CMK (cell line): ENCODE data around the gene ETHE1.
"Not testable (repeated sequence)": the region's sequence is repeated elsewhere in the genome, so short reads cannot be mapped to it uniquely, and the experiment has no call there.

ENCODE experiments used
- DNase-seq: peaks from one replicate; pipeline ENCODE4 v3.0.0-alpha.2; 2010; ENCODE audit warnings: low read depth

ETHE1 gene

DNA sequence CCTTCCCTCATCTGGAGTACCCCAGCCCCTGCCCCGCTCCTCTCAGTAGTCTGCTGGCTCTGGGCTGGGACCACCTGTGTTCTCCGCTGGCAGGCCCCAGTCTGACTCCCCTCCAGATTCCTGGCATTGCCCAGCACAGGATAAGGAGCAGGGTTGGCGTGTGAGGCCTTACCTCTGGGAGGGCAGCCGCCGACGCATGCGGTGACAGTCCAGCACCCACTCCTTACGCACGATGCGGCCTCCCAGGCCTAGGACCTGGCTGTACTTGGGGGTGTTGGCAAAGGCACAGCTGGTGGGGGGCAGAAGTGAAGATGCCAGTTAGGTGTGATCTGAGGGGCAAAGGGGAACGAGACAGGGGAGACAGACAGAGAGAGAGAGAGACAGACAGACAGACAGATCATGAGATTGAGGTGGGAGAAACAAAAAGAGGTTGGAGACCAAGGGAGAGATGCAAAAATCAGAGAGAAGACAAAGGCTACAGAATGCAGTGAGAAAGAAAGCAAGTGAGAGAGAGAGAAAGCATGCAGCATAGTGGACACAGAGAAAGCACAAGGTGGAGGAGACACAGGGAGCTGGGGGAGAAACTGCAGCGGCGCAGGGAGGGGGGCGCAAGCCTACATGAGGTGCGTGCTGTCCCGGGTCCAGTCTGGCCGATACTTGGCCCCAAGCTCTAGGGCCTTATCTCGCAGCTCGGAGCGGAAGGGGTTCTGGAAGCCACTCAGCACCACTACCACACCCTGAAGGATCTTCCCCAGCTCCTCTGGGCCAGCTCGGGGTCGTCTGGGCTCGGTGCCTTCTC, 24.6 kb upstream of the ETHE1 start:
- no peak for DNase-seq

DNA sequence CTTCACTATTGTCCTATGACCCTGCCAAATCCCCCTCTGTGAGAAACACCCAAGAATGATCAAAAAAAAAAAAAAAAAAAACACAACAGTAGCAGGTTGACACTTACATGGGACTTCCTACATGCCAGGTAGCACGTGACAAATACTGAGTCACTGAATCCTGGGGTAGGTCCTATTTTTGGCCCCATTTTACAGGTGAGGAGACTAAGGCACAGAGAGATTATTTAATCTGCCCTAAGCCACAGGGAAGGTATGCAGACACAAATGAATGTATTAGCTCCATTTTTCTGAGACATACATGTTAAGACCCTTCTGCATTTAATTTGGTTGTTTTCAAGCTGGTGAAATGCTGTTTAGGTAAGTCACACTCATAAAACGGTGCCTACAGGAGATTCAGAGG, 21.7 kb upstream of the ETHE1 start:
- DNase-seq: no peak

DNA sequence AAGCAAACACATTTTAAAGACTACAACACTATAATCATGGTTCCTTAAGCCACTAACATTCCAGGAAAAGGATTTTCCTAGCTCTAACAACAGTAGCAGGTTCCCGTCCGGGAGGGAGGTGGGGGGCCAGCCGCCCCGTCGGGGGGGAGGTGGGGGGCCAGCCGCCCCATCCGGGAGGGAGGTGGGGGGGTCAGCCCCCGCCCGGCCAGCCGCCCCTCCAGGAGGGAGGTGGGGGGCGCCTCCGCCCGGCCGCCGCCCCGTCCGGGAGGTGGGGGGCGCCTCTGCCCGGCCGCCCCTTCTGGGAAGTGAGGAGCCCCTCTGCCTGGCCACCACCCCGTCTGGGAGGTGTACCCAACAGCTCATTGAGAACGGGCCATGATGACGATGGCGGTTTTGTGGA, 20.9 kb upstream of the ETHE1 start:
- not testable (repeated sequence) for DNase-seq

DNA sequence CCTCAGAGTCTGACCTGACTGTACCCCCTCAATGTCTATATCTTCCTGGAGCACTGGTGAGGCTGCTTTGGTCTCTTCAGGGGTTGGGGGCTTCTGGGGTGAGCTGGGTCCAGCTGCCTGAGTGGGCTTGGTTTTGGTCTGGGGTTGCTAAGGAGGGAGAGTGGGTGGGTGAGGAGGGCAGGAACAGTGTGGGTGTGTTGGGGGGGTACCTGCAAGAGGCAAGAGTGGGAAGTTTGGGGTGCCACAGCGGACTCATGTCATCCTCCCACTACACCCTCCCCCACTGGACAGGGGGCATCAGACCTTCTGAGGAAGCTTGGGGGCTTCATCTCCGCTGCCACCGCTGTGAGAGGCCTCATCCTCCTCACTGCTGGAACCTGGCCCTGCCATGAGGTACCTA, 19.6 kb upstream of the ETHE1 start:
- DNase-seq: no peak

DNA sequence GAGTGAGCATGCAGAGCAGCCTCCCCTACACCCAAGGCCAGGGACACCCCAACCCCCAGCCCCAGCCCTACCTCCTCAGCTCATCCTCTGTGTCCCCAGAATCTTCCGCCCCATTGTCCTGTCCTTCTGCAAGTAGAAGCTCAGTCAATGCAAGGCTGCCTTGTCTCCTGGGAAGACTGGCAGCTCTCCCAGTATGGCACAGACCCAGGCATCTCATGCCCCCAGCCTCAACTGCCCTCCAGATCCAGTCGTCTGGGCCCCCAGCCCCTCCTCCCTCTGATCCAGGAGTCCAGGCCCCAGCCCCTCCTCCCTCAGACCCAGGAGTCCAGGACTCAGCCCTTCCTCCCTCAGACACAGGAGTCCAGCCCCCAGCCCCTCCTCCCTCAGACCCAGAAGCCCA, 19.0 kb upstream of the ETHE1 start:
- DNase-seq: no peak

- DNase-seq: no peak
Measured at GRCh38 chr19:43545276-43545675, 18.3 kb upstream of the ETHE1 start.

DNA sequence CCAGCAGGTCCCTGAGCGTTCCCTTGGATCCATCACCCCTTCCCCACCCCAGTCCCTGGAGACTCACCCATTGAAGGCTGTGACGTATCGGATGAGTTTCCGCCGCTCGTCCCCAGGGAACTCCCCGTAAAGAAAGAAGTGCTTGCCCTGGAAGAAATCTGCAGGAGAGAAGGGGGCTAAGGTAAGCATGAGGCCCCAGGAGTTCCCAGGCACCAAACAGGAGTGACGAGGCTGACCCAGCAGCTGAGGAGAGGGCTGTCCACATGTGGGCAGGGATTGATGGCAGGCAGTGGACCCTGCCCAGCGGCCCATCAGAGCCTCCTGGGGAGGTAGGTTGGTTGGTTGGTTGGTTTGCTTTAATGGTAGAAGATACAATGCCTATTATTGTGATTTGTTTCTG, 17.1 kb upstream of the ETHE1 start:
- no peak for DNase-seq

DNA sequence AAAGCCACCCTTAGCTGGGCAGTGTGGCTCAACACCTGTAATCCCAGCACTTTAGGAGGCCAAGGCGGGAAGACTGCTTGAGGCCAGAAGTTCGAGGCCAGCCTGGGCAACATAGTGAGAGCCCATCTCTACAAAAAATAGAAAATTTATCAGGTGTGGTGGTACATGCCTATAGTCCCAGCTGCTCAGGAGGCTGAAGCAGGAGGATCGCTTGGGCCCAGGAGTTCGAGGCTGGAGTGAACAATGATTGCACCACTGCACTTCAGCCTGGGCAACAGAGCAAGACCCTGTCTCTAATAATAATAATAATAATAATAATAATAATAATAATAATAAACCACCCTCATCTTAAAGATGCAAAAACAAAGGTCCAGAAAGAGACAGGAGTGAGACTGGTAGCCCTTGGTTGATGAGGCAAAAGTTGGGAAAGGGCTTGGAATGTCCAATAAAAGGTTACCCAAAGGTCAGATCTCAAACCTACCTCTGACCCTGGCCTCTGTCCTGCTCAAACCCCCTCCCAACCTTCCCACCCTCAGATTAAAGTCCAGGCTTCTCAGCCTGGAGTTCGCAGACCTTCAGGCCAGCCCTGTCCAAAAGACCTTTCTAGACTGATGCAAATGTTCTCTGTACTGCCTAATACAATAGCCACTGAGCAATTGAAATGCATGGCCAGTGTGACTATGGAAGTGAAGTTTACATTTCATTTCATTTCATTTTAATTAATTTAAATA, 15.1 kb upstream of the ETHE1 start:
- no peak for DNase-seq

GRCh38 chr19:43540381-43540780, 13.4 kb upstream of the ETHE1 start:
- no peak for DNase-seq

- no peak for DNase-seq
Measured at GRCh38 chr19:43538922-43539321, 11.9 kb upstream of the ETHE1 start.

- DNase-seq: no peak
Measured at GRCh38 chr19:43534816-43535761, 8.1 kb upstream of the ETHE1 start.

GRCh38 chr19:43534305-43534815, 7.4 kb upstream of the ETHE1 start:
- no peak for DNase-seq

- peak; percentile 99 for DNase-seq
Measured at GRCh38 chr19:43533546-43534304, 6.7 kb upstream of the ETHE1 start.

GRCh38 chr19:43532962-43533545, 6.1 kb upstream of the ETHE1 start, which contains the start of gene ZNF575:
Gene ZNF575 (plus strand): TSS chr19:43533188. CDS start chr19:43534423, 1,235 bp downstream.
- DNase-seq: peak; percentile 97

- no peak for DNase-seq
Measured at GRCh38 chr19:43532571-43532961, 5.6 kb upstream of the ETHE1 start.

DNA sequence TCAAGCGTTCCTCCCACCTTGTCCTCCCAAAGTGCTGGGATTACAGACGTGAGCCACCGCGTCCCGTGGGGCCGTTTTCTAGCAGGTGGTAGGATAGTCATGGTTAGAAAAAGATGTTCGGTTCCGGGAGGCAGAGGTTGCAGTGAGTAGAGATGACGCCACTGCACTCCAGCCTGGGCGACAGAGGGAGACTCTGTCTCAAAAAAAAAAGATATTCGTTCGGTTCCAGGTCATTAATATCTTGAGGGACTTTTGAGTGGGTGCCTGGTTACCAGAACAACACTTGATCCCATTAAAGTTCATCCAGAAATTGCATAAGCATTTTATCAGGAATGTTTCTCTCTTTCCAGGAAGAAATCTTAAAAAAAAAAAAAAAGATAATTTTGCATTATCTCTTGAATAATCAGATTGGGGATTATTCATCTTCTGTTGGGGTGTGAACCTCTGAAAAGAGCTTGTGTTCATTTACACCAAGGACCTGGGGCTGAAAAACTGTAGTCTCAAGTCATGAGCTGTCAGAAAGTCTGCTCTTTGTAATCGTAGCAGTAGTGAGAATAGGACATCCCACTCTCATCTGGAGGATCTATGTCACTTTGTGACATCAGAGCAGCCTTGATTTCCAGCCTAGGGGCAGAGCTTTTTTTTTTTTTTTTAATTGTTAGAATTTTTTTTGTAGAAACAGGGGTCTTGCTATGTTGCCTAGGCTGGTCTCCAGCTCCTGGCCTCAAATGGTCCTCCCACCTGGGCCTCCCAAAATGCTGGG, 1.0 kb upstream of the ETHE1 start:
- no peak for DNase-seq

DNA sequence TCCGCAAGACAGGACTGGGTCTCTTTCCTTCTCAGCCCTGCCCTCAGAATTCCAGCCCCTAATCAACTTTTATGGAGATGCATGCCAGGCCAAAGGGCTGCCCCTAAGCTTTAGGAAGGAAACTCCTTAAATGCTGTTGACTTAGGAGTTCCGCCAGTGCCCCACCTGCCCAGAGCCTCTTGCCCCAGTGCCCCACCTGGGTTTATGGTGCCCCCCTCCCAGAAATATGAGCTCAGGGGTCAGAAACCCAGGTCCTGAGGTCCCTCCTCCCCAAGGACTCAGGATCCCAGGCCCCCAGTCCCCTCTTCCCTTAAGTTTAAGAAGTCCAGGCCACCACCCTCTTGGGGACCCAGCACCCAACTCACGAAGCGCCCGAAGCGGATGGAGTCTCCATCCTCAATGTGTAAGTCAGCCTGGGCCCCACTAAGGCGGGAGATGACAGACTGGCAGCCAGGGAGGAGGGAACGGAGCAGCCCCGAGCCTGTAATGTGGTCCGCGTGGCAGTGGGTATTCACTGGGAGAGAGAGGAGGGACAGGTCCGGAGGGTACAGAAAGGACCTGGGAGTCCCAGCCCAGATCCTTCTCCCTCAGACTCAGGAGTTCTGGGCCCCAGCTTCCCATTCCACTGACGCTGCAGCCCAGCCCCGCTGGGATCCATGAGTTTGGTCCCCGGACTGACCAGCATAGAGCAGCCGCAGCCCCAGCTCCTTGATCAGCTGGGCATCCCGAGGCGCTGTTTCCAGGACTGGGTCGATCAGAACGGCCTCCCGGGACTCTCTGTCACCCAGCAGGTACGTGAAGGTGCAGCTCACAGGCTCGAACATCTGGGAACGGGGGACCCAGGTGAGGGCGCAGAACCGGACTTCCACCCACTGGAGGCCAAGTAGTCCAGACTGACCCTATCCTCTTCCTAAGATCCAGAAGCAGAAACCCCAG, 897 bp downstream of the ETHE1 start:
- DNase-seq: no peak

GRCh38 chr19:43524922-43525835, 1.8 kb downstream of the ETHE1 start:
- no peak for DNase-seq
